HepG2 (cell line): ENCODE data around the gene SEC11A. TPM values are rescaled to one million over a fixed set of nuclear protein-coding genes. Genes with fewer than 3 reads are reported as not detected.
A peak's percentile ranks its signal among the peaks of the same experiment; 100 is the strongest.

ENCODE experiments used
- E2F2 ChIP-seq: sonication (generic); formaldehyde crosslinking; IDR thresholded peaks from 2 replicates; pipeline ENCODE4 v1.4.0; 2020; ENCODE audit warnings: missing genetic modification reagents, borderline replicate concordance
- ELF4 ChIP-seq: sonication (generic); formaldehyde crosslinking; IDR thresholded peaks from 2 replicates; pipeline ENCODE4 v1.5.0; 2020; ENCODE audit warnings: missing genetic modification reagents, mild to moderate bottlenecking, moderate library complexity, borderline replicate concordance
- FOXK1 ChIP-seq: sonication (generic); formaldehyde crosslinking; IDR thresholded peaks from 2 replicates; pipeline ENCODE4 v1.4.0; 2020; ENCODE audit warnings: low read depth, missing genetic modification reagents, borderline replicate concordance
- KDM3A ChIP-seq: IDR thresholded peaks from 2 replicates; pipeline ENCODE4 v1.6.1; 2018; ENCODE audit warnings: low read depth, missing compliant biosample characterization
- PITX1 ChIP-seq: sonication (generic); formaldehyde crosslinking; IDR thresholded peaks from 2 replicates; pipeline ENCODE4 v1.5.1; 2020; ENCODE audit warnings: mild to moderate bottlenecking, missing genetic modification reagents
- SMAD1 ChIP-seq: sonication (generic); formaldehyde crosslinking; IDR thresholded peaks from 2 replicates; pipeline ENCODE4 v1.4.0; 2020; ENCODE audit warnings: missing genetic modification reagents, low read depth, mild to moderate bottlenecking, borderline replicate concordance
- ZBTB10 ChIP-seq: sonication (generic); formaldehyde crosslinking; IDR thresholded peaks from 2 replicates; pipeline ENCODE4 v1.4.0; 2020; ENCODE audit warnings: missing genetic modification reagents, borderline replicate concordance
- ZBTB14 ChIP-seq: sonication (generic); formaldehyde crosslinking; IDR thresholded peaks from 2 replicates; pipeline ENCODE4 v1.4.0; 2020; ENCODE audit warnings: missing genetic modification reagents
- ZNF451 ChIP-seq: sonication (generic); formaldehyde crosslinking; IDR thresholded peaks from 2 replicates; pipeline ENCODE4 v1.5.0; 2020; ENCODE audit warnings: mild to moderate bottlenecking, missing genetic modification reagents
- ZSCAN25 ChIP-seq: sonication (generic); formaldehyde crosslinking; IDR thresholded peaks from 2 replicates; pipeline ENCODE4 v1.8.0; 2022; ENCODE audit warnings: mild to moderate bottlenecking, missing genetic modification reagents
- polyA plus RNA-seq, 8 experiments: library from polyadenylated mRNA; depleted of rRNA in 3 of 8; stranded (reverse) in 7 of 8; unstranded in 1 of 8; fragments of >200 nt; fragmentation: Illumina TruSeq in 4 of 8; extraction: Trizol in 4 of 8; gene quantifications; 2 replicates each; pipeline versions ENCODE4 v1.2.1 to v1.2.3, GENCODE V29; 2011 to 2016; ENCODE audit warnings: low read depth in 4 of 8, missing spikeins in 1 of 8, mixed read lengths in 1 of 8; ENCODE audit not compliant: insufficient read depth in 1 of 8
- total RNA-seq, 5 experiments: library from RNA; depleted of rRNA; stranded (reverse); fragments of >200 nt; fragmentation: Illumina TruSeq; extraction: Trizol; gene quantifications; 2 replicates each; pipeline ENCODE4 v1.2.3, GENCODE V29; 2016; ENCODE audit warnings: low read depth in 1 of 5
- TF ChIP-seq, protein P1 (sequence below): sonication (generic); formaldehyde crosslinking; IDR thresholded peaks from 2 replicates; pipeline ENCODE4 v1.8.1; 2023; ENCODE audit warnings: mild to moderate bottlenecking, inconsistent platforms, moderate library complexity, missing genetic modification reagents, borderline replicate concordance
- TF ChIP-seq, protein P2 (sequence below): sonication (generic); formaldehyde crosslinking; IDR thresholded peaks from 2 replicates; pipeline ENCODE4 v1.8.1; 2023; ENCODE audit warnings: mild to moderate bottlenecking, moderate library complexity, missing genetic modification reagents
- TF ChIP-seq, protein P3 (sequence below): sonication (generic); formaldehyde crosslinking; IDR thresholded peaks from 2 replicates; pipeline ENCODE4 v1.8.0; 2022; ENCODE audit warnings: missing genetic modification reagents, mild to moderate bottlenecking, inconsistent platforms, borderline replicate concordance
- TF ChIP-seq, protein P4 (sequence below): sonication (generic); formaldehyde crosslinking; conservative IDR thresholded peaks from 2 replicates; pipeline ENCODE4 v1.4.0; 2020; ENCODE audit warnings: missing genetic modification reagents

The SEC11A gene
- total and polyA plus RNA-seq, 2 of the 13 experiments (the other 11 are each of a cell fraction or from before 2014, with no cell fraction given), result 141 to 230 TPM

DNA sequence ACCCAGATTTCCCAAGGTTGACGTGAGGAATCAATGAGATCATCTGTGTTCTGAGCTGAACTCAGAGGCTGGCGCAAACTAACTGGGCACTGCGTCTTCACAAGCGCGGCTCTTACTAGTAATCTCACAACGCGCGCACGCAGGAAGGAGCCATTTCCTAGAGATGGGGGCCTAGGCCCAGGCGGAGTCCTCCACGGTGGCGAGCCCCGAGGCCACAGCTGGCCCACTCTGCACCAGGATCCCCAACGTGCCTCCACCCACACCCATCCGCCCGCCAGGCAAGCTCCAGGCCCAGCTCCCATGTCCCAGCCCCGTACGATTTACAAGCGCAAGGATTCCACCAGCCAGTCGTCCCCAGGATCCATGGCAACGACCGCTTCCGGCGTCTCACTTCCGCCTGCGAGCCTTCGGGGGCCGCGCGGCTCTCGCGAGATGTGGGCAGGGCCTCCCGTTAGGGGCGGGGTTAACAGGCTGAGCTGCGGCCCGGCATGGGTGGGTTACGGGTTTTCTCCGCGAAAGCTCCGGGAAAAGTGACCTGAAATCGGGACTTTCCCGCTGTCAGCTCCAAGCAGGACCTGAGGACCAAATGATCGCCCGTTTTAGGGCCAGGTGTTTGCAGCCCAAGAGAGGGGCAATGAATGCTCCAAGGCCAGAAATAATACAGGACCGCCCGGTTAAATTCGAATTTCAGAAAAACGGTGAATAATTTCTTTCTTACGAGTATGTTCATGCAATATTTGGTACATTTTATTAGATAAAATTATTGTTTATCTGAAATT is 61.8 kb downstream of the SEC11A start, which contains the start of gene WDR73 (continued):
- peak; percentile 70; the same call in 1 of the 2 replicates for TF ChIP-seq ZNF451 (CRISPR knock-in tag)
- peak; percentile 51; the same call in 1 of the 2 replicates for TF ChIP-seq ZSCAN25 (CRISPR knock-in tag)
- TF ChIP-seq, protein P1, sequence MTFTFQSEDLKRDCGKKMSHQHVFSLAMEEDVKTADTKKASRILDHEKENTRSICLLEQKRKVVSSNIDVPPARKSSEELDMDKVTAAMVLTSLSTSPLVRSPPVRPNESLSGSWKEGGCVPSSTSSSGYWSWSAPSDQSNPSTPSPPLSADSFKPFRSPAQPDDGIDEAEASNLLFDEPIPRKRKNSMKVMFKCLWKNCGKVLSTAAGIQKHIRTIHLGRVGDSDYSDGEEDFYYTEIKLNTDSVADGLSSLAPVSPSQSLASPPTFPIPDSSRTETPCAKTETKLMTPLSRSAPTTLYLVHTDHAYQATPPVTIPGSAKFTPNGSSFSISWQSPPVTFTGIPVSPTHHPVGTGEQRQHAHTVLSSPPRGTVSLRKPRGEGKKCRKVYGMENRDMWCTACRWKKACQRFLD (CRISPR knock-in tag), result peak; percentile 59; the same call in 1 of the 2 replicates
- TF ChIP-seq E2F2 (CRISPR knock-in tag), result 0 out of 2 replicates have a peak, but pooled peaks have one; percentile 43
- TF ChIP-seq, protein P2, sequence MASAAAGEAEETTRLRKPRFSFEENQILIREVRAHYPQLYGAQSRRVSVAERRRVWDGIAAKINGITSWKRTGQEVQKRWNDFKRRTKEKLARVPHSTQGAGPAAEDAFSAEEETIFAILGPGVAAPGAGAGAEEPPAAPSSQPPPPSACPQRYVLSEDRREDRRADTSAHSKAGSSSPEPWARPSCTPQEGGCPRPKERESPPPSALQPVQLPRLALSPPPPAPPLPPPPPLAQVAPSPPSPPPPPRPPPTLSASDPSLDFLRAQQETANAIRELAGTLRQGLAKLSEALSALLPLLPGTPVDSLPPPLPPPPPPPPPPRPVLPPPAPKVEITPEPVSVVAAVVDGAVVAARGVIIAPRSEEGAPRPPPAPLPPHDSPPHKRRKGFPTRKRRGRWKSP, result peak; percentile 10; the same call in 1 of the 2 replicates
- 0 out of 2 replicates have a peak, but pooled peaks have one; percentile 23 for TF ChIP-seq ZBTB14
- TF ChIP-seq KDM3A (CRISPR knock-in tag), result 0 out of 2 replicates have a peak, but pooled peaks have one; percentile 19
- TF ChIP-seq FOXK1 (CRISPR knock-in tag), result peak; percentile 51; the same call in 1 of the 2 replicates
- peak; percentile 10; the same call in 1 of the 2 replicates for TF ChIP-seq PITX1 (CRISPR knock-in tag)
- TF ChIP-seq ELF4 (CRISPR knock-in tag), result 0 out of 2 replicates have a peak, but pooled peaks have one; percentile 25
- TF ChIP-seq SMAD1 (CRISPR knock-in tag), result peak; percentile 68; the same call in 1 of the 2 replicates
- TF ChIP-seq, protein P3, sequence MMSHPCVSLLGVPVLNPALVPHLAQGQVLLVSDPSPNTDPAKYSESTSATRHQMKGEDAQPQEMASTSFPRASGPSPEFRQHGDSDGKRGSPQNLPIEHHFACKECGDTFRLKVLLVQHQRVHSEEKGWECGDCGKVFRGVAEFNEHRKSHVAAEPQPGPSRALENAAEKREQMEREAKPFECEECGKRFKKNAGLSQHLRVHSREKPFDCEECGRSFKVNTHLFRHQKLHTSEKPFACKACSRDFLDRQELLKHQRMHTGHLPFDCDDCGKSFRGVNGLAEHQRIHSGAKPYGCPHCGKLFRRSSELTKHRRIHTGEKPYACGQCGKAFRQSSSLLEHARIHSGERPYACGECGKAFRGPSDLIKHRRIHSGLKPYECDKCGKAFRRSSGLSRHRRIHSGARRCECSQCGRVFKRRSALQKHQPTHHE (CRISPR knock-in tag), result peak; percentile 65; the same call in 1 of the 2 replicates
- TF ChIP-seq ZBTB10 (CRISPR knock-in tag), result peak; percentile 42; the same call in 1 of the 2 replicates
- TF ChIP-seq, protein P4, sequence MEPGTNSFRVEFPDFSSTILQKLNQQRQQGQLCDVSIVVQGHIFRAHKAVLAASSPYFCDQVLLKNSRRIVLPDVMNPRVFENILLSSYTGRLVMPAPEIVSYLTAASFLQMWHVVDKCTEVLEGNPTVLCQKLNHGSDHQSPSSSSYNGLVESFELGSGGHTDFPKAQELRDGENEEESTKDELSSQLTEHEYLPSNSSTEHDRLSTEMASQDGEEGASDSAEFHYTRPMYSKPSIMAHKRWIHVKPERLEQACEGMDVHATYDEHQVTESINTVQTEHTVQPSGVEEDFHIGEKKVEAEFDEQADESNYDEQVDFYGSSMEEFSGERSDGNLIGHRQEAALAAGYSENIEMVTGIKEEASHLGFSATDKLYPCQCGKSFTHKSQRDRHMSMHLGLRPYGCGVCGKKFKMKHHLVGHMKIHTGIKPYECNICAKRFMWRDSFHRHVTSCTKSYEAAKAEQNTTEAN (CRISPR knock-in tag), result peak; percentile 46; the same call in 1 of the 2 replicates
